GM20431 (cell line): ENCODE results near the gene AFF3.

Experiments used
- in situ Hi-C: fragments of 300-500 bp; cut with MseI, MboI; formaldehyde crosslinking; loops from one replicate; pipeline ENCODE4 v1.15.0; 2020; ENCODE audit warnings: low sequenced_read_pairs; ENCODE audit not compliant: unreplicated experiment

The AFF3 gene

GRCh38 chr2:100018341-100019193 is 123.8 kb downstream of the AFF3 start:
- in situ Hi-C loops: no loop called here

- in situ Hi-C loops: no loop called here
Observed at GRCh38 chr2:100017633-100018032, 124.8 kb downstream of the AFF3 start.

- in situ Hi-C loops: no loop called here
Observed at GRCh38 chr2:100016756-100017155, 125.6 kb downstream of the AFF3 start.

- in situ Hi-C loops: no loop called here
Observed at GRCh38 chr2:100015849-100016248, 126.5 kb downstream of the AFF3 start.

- in situ Hi-C loops: no loop called here
Observed at GRCh38 chr2:100013892-100014677, 128.3 kb downstream of the AFF3 start.

GRCh38 chr2:100012561-100012960 is 129.8 kb downstream of the AFF3 start:
- in situ Hi-C loops: no loop called here

GRCh38 chr2:100011272-100011731 is 131.1 kb downstream of the AFF3 start:
- in situ Hi-C loops: no loop called here

- in situ Hi-C loops: no loop called here
Observed at GRCh38 chr2:100010606-100011005, 131.8 kb downstream of the AFF3 start.

- in situ Hi-C loops: no loop called here
Observed at GRCh38 chr2:100009743-100010142, 132.6 kb downstream of the AFF3 start.

GRCh38 chr2:100008956-100009355 is 133.4 kb downstream of the AFF3 start:
- in situ Hi-C loops: no loop called here

- in situ Hi-C loops: no loop called here
Observed at GRCh38 chr2:100006516-100006915, 135.9 kb downstream of the AFF3 start.

- in situ Hi-C loops: no loop called here
Observed at GRCh38 chr2:100004959-100005387, 137.4 kb downstream of the AFF3 start.

GRCh38 chr2:100004348-100004884 is 138.0 kb downstream of the AFF3 start:
- in situ Hi-C loops: no loop called here

- in situ Hi-C loops: no loop called here
Observed at GRCh38 chr2:100002059-100002458, 140.3 kb downstream of the AFF3 start.

GRCh38 chr2:100000915-100001707 is 141.3 kb downstream of the AFF3 start:
- in situ Hi-C loops: no loop called here

GRCh38 chr2:99998651-99999320 is 143.6 kb downstream of the AFF3 start:
- in situ Hi-C loops: no loop called here

- in situ Hi-C loops: no loop called here
Observed at GRCh38 chr2:99989905-99990304, 152.5 kb downstream of the AFF3 start.

- in situ Hi-C loops: no loop called here
Observed at GRCh38 chr2:99988599-99988998, 153.8 kb downstream of the AFF3 start.

- in situ Hi-C loops: no loop called here
Observed at GRCh38 chr2:99987160-99987559, 155.2 kb downstream of the AFF3 start.
